ENCODE measurements around the gene KRT8.
A peak's percentile ranks its signal among the peaks of the same experiment; 100 is the strongest.
"Not testable (repeated sequence)": the region's sequence is repeated elsewhere in the genome, so short reads cannot be mapped to it uniquely, and the experiment has no call there.

KRT8 gene

DNA sequence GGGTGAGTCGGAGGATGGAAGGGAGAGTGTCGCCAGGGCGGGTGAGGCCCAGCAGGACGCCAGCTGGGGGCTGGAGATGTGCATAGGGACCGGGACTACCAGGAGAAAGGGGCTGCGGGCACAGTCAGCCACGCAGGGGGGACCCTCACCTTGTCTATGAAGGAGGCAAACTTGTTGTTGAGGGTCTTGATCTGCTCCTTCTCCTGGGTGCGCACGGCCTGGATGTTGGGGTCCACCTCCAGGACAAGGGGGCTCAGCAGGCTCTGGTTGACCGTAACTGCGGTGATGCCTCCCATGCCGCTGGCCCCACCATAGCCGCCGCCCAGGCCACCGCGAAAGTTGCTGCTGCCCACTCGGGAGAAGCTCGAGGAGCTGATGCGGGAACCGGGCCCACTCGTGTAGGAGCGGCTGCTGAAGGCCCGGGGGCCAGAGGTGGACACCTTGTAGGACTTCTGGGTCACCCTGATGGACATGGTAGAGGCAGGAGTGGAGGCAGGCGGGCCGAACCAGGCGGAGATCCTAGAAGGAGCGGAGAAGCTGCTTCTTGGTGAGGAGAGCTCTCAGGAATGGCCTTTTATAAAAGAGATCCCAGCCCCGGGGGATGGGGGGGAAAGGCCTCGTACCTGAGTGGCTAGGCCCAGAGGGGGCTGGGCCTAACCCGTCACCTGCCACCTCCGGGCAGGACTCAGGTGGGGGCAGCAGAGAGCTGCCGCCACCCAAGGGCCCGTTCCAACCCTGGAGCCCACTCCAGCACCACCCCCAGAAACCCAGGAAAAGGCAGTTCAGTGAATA lies at the start of gene KRT8:
TSS of gene KRT8 (minus strand) at position 568 of the 792 bp plus-strand sequence. CDS start at position 473, 95 bp downstream.
- DNase-seq (ENCODE audit: low spot score) = not testable (repeated sequence)

GRCh38 chr12:52953181-52953841 lies 48.4 kb upstream of the KRT8 start:
- DNase-seq (ENCODE audit: low spot score) = no peak

DNA sequence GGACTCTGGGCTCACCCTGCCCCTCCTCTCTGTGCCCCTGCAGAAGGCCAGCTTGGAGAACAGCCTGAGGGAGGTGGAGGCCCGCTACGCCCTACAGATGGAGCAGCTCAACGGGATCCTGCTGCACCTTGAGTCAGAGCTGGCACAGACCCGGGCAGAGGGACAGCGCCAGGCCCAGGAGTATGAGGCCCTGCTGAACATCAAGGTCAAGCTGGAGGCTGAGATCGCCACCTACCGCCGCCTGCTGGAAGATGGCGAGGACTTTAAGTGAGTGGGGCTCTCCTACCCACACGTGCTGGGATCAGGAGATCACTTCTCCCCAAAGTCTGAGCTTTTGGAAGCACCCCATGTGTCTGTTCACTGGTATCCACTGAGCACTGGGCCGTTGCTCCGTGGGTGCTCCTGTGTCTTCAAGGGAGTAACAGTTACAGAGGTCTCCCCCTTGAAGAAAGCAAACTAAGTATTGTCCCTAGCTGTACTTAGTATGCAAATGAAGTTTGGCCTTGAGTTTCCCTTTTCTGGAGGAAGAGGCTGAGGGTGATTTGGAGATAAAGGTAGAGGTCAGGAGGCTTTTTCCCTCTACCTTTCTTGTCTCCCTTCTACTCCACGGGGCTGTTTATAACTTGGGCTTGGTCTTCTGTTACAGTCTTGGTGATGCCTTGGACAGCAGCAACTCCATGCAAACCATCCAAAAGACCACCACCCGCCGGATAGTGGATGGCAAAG lies 47.4 kb upstream of the KRT8 start:
- no peak for DNase-seq (ENCODE audit: low spot score)

- DNase-seq (ENCODE audit: low spot score) = no peak
Observed at GRCh38 chr12:52951640-52952039, 46.8 kb upstream of the KRT8 start.

DNA sequence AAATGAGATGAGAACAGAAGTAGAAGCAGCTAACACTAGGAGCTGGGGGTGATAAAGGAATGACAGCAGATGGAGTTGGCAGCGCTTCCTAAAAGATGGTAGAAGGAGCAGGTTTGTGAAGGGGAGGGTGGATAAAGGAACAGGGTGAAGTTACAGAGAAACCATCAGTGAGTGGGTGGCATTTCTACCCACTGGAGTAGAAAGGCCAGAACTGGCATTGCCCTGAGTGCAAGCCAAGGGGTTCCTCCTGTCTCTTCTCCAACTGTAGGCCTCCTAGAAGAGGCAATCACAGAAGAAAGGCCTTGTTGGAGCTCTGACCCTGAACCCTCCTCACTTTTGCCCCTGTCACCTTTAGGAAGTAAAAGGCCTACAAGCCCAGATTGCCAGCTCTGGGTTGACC lies 46.2 kb upstream of the KRT8 start:
- DNase-seq (ENCODE audit: low spot score) = no peak

- DNase-seq (ENCODE audit: low spot score) = no peak
Observed at GRCh38 chr12:52950553-52950952, 45.7 kb upstream of the KRT8 start.

DNA sequence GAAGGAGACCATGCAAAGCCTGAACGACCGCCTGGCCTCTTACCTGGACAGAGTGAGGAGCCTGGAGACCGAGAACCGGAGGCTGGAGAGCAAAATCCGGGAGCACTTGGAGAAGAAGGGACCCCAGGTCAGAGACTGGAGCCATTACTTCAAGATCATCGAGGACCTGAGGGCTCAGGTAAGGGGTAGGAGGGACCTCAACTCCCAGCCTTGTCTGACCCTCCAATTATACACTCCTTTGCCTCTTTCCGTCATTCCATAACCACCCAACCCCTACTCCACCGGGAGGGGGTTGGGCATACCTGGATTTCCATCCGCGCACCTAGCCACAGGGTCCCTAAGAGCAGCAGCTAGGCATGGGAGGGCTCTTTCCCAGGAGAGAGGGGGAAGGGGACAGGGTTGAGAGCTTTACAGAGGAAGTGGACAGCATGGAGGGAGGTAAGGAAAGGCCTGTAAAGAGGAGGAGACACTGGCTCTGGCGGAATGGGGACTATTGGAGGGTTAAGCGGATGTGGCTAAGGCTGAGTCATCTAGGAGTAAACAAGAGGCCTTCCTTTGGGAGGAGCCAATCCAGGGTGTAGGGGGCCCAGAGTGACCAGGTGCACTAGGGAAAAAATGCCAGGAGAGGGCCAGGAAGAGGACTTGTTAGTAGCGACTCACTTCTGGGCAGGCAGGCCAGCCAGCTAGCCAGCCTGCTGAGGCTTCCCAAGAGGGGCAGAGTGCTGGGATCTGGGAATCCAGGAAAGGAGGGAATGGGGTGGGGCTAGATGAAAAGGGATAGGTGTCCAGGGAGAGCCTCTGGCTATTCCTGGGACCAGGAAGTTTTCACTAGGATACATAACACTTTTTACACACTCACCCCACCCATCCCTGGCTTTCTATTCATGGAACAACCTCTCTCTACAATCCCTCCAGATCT lies 44.8 kb upstream of the KRT8 start:
- no peak for DNase-seq (ENCODE audit: low spot score)

DNA sequence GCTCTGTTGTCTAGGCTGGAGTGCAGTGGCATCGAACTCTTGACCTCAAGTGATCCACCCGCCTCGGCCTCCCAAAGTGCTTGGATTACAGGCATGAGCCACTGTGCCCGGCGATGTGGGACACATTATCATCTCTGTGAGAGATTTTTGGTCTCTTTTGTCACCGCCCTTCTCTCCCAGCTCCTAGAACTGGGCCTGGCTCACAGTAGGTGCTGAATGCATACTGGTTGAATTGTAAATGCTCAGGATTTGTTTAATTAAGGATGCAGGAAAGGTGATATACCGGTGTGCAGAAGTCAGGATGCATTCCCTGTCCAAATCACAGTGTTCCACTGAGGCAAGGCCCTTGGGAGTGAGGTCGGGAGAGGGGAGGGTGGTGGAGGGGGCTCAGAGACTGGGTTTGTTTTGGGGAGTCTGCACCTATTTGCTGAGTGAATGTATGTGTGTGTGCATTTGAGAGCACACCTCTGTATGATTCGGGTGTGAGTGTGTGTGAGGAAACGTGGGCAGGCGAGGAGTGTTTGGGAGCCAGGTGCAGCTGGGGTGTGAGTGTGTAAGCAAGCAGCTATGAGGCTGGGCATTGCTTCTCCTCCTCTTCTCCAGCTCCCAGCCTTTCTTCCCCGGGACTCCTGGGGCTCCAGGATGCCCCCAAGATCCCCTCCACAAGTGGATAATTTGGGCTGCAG lies 43.0 kb upstream of the KRT8 start:
- DNase-seq (ENCODE audit: low spot score) = no peak

DNA sequence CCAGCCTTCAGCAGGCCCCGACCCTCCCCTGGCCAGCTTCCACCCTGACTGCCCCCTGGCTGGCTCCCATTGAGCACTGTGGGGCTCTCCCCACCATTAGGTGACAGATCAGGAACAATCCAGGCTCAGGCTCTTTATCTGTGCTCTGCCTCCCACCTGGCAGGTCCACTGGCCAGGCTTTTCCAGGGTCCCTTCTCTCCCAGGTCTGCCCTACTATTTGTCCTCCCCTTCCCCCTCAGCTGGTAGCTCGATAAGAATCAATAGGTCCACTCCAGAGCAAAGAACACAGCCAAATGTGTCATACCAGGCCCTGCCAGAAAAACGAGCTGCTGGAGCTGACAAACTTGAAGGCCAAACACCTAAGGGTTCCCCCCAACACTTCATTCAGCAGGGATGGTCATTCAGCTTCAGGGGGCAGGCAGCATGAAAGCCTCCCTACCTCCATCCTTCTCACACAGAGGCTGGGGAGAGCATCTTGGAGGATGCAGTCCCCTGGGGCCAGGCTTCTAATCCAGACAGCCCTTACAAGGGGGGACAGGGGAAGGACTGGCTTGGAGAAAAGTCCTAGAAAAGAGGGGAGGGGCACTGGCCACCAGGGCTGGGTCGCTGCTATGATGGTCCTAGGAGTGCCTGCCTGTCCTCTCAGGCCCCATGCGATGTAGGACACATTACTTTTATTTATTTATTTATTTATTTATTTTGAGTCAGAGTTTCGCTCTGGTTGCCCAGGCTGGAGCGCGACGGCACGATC lies 42.1 kb upstream of the KRT8 start:
- no peak for DNase-seq (ENCODE audit: low spot score)

DNA sequence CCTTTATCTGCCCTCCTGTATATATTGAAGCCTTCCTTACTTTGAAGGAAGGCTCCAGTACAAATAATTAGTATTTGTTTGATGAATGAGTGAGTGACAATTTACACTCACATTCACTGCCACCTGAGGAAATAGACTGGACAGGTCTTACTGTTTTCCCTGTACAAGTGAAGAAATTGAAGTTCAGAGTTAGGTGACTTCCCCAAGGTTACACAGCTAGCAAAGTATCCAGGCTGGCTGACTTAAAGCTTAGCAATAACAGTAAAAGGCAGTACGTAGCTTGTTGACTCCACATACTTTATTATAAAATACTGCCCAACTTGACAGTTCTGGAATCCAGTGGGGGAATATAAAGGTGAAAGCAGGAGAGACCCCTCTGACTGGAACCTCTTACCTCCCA lies 41.5 kb upstream of the KRT8 start:
- no peak for DNase-seq (ENCODE audit: low spot score)

GRCh38 chr12:52945389-52946232 lies 40.7 kb upstream of the KRT8 start:
- DNase-seq (ENCODE audit: low spot score) = peak; percentile 48

DNA sequence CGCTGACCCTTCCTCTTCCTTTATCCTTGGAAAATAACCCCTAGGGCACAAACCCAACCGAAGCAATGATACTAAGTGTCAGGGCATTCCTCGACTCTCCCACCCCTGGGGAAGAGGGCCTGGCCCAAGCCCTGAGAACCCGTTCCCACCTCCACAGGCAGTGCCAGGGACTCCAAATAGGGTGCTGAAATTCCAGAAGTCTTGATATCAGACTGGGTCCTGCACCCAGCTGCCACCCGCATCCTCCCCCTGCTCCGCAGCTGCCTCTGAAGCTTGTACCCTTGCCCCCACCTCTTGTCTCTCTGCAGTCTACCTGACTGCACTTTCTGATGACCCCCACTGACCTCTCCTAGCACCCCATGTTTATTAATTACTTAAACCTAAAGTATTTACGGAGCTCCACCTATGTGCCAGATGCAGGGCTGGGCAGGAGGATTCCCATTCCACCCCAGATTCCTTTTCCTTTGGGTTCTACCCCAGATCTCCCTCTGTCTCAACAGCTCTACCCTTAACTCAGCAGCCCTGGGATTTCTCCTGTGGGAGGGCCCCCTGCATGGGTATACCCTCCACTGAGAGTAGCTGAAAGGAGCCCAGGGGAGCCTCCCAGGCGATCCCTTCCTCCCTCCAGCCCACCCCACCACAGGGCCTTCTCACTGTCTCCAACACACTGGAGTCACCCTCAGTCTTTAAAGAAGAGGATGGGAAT lies 40.0 kb upstream of the KRT8 start:
- no peak for DNase-seq (ENCODE audit: low spot score)

- no peak for DNase-seq (ENCODE audit: low spot score)
Observed at GRCh38 chr12:52942901-52943181, 38.0 kb upstream of the KRT8 start.

- no peak for DNase-seq (ENCODE audit: low spot score)
Observed at GRCh38 chr12:52942066-52942900, 37.4 kb upstream of the KRT8 start.

DNA sequence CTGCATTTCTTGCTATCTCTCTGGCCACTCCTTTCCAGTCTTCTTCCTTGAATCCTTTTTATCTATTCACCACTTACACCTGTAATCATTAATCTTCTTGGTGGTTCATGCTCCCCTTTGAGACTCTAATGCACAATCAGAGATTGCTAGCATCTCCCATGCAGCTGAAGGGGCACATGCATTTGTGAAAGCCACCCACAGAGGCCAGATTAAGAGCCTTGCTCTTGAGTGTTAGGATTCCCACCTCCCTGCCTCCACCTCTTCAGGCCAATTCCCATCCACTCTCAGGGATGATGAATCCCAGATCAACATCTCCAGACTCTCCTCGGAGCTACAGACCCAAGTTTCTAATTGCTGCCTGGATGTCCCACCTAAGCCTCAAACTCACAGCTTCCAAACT lies 24.7 kb upstream of the KRT8 start:
- no peak for DNase-seq (ENCODE audit: low spot score)

DNA sequence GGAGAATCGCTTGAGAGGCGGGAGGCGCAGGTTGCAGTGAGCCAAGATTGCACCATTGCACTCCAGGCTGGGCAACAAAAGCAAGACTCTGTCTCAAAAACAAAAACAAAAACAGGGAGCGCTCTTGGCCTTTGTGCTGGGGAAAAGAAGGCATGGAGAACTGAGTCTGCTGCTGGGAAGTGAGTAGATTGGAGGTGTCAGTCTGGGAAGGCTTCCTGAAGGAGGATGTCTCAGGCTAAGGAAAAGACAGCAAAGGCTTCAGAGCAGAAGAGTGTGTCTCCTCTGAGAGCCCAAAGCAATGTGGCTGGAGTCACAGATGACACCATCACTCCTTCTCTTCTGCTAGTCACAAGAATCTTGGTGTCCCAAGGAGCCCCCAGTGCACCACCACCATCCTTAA lies 23.1 kb upstream of the KRT8 start:
- no peak for DNase-seq (ENCODE audit: low spot score)

- no peak for DNase-seq (ENCODE audit: low spot score)
Observed at GRCh38 chr12:52926596-52927234, 21.8 kb upstream of the KRT8 start.

All from AG20443 (cell line).